ENCODE data around the gene PEMT. TPM values are rescaled to one million over a fixed set of nuclear protein-coding genes. Genes with fewer than 3 reads are reported as not detected.

The PEMT gene
- total RNA-seq, 1 donor from 2014 or later = 24.0 TPM

GRCh38 chr17:17540935-17541639, 50.4 kb downstream of the PEMT start:
- DNase-seq = no peak
- H3K4me1 Mint-ChIP-seq (ENCODE audit: low read depth, unreplicated experiment) = peaks cover 10% of the 10 kb centered on the region
- no peaks in the 10 kb centered on the region for H3K36me3 Mint-ChIP-seq (ENCODE audit: unreplicated experiment)
- H3K4me3 Mint-ChIP-seq (ENCODE audit: unreplicated experiment) = no peak overlapping the region
- H3K27ac Mint-ChIP-seq (ENCODE audit: unreplicated experiment) = no peak overlapping the region
- H3K9me3 Mint-ChIP-seq (ENCODE audit: unreplicated experiment) = peaks cover 7% of the 10 kb centered on the region
- peaks cover 8% of the 10 kb centered on the region for H3K27me3 Mint-ChIP-seq (ENCODE audit: unreplicated experiment)
- TF ChIP-seq CTCF (IDR thresholded peaks at IDR 0.05; ENCODE audit: partially characterized antibody, unreplicated experiment) = no peak

- H3K4me3 Mint-ChIP-seq (ENCODE audit: unreplicated experiment) = no peak overlapping the region
- TF ChIP-seq CTCF (IDR thresholded peaks at IDR 0.05; ENCODE audit: partially characterized antibody, unreplicated experiment) = no peak
- H3K36me3 Mint-ChIP-seq (ENCODE audit: unreplicated experiment) = no peaks in the 10 kb centered on the region
- peaks cover 4% of the 10 kb centered on the region for H3K9me3 Mint-ChIP-seq (ENCODE audit: unreplicated experiment)
- H3K4me1 Mint-ChIP-seq (ENCODE audit: low read depth, unreplicated experiment) = peaks cover 10% of the 10 kb centered on the region
- H3K27me3 Mint-ChIP-seq (ENCODE audit: unreplicated experiment) = peaks cover 10% of the 10 kb centered on the region
- no peak overlapping the region for H3K27ac Mint-ChIP-seq (ENCODE audit: unreplicated experiment)
- DNase-seq = peak; percentile 49
Measured at GRCh38 chr17:17540278-17540906, 51.1 kb downstream of the PEMT start.

- peaks cover 10% of the 10 kb centered on the region for H3K27me3 Mint-ChIP-seq (ENCODE audit: unreplicated experiment)
- H3K36me3 Mint-ChIP-seq (ENCODE audit: unreplicated experiment) = no peaks in the 10 kb centered on the region
- no peak for DNase-seq
- no peak overlapping the region for H3K27ac Mint-ChIP-seq (ENCODE audit: unreplicated experiment)
- TF ChIP-seq CTCF (IDR thresholded peaks at IDR 0.05; ENCODE audit: partially characterized antibody, unreplicated experiment) = no peak
- H3K4me1 Mint-ChIP-seq (ENCODE audit: low read depth, unreplicated experiment) = peaks cover 10% of the 10 kb centered on the region
- no peak overlapping the region for H3K4me3 Mint-ChIP-seq (ENCODE audit: unreplicated experiment)
- H3K9me3 Mint-ChIP-seq (ENCODE audit: unreplicated experiment) = peaks cover 4% of the 10 kb centered on the region
Measured at GRCh38 chr17:17539591-17539990, 51.9 kb downstream of the PEMT start.

- Mint-ChIP-seq H3K27ac (ENCODE audit: unreplicated experiment) (no peak overlapping the region), H3K36me3 (ENCODE audit: unreplicated experiment) (no peaks in the 10 kb centered on the region), H3K4me3 (ENCODE audit: unreplicated experiment) (no peak overlapping the region), H3K4me1 (ENCODE audit: low read depth, unreplicated experiment) (peaks cover 10% of the 10 kb centered on the region), H3K27me3 (ENCODE audit: unreplicated experiment) (peaks cover 10% of the 10 kb centered on the region), H3K9me3 (ENCODE audit: unreplicated experiment) (peaks cover 4% of the 10 kb centered on the region)
- TF ChIP-seq CTCF (IDR thresholded peaks at IDR 0.05; ENCODE audit: partially characterized antibody, unreplicated experiment) = no peak
- DNase-seq = no peak
Measured at GRCh38 chr17:17538417-17539391, 52.8 kb downstream of the PEMT start.

Measured in glutamatergic neuron (in vitro differentiated cells).